Fibroblast of skin of back (primary cell): ENCODE data around the gene HOXA13.

Experiments used
- DNase-seq: peaks from one replicate; pipeline ENCODE4 v3.0.0-alpha.2; 2013

Gene HOXA13

DNA sequence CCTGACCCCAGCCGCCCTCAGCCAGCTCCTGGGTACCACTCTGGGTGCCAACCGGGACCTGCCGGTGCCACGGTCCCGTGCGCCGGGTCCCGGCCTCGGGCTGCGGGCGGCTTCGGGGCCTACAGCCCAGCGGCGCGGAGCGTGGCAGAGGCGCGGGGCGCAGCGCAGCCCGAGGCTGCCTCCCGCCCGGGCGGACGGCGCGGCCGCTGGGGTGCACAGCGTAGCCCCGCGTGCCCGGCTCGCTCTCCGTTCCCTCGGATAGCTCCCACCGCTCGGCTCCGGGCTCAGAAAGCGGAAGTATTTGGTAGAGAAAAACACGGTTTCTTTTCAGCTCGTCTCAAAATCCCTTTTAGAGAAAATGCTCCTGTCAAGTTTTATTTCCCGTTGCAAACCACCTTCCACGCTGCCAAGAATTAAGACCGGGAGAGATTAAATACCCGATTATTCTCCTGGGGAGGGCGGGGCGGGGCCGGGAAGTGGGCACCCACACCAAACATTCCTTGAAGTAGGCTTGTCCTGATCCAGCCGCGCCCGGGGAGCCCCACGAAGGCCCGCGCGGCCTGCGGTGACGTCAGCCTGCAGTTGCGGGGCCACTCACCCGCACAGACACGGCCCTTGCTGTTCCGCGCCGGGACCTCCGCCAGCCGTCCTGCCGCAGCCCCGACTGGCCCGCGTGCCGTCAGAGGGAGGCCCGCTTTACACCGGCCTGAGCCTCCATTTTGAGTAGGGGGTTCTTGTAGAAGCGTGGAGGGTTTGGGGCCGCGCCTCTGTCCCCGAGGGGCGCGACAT is 7.2 kb downstream of the HOXA13 start:
- no peak for DNase-seq

DNA sequence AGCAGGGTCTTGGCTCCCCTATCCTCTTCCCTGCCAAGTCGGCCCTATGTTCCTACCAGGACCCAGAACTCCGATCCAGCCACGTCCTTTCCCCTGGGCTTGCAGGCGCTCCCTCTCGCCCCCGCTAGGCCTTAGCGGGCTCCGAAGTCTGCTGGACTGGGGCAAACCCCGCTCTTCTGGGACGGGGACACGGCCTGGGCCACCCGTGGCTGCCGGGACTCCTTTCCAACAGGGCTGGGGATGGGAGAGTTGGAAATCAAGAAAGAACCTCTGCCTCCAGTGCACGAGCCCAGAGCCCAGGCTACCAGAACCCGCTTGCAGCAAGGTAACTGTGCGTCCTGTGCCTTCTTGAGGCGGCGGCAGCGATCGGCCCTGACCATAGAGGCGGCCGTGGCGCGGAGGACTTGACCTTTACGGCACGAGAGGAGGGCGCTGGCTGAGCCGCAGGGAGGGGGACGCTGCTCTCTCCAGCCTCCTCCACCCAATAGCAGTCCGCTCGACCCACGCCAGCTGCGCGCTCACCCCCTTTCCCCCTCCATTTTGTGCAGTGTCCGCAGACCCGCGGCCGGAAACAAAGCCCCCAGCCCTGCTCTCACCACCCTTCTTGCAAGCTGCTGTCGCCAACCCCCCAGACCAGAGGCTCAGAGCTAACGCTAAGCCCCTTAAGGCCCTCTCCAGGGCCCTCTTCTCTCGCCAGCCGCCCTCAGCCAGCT is 7.9 kb downstream of the HOXA13 start:
- no peak for DNase-seq

- DNase-seq = no peak
Measured at GRCh38 chr7:27191161-27191731, 8.6 kb downstream of the HOXA13 start.

- no peak for DNase-seq
Measured at GRCh38 chr7:27189997-27190748, 9.7 kb downstream of the HOXA13 start.

- no peak for DNase-seq
Measured at GRCh38 chr7:27189295-27189996, 10.4 kb downstream of the HOXA13 start.

- no peak for DNase-seq
Measured at GRCh38 chr7:27188386-27189294, 11.3 kb downstream of the HOXA13 start.

- no peak for DNase-seq
Measured at GRCh38 chr7:27187475-27188385, 12.2 kb downstream of the HOXA13 start.

DNA sequence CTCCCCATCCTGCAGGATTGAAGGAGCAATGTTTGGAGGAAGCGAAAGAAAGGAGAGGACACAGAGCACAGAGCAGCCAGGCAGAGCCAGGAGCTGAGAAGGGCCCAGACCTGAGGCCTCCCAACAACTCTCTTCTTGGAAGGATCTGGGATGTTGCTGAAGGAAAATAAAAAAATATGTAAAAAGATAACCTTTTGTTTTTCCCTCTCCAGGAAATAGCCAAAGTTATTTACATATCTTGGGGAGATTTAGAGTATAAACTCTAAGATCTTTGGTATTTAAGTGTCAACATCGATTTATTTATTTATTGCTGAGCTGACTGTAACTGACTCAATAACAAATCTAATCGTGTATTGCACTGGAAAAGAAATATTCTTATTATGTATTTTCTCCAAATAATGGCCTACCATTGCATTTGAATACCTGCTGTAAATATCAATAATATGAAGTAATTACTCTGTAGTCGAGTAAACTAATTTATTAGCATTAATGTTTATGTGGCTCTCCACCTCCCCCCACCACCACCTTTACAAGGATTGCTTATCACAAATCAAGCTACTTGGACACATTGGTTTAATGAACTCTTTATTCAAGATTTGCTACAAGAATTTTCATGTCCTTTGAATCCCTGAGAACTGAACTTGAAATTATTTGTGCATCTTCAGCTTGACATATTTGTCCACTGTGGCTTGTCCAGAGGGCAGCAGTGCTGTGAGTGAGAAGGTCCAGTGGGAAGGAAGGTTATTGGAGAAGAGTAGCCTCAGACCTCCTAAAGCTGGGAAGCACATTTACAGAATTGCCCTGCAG is 13.0 kb downstream of the HOXA13 start:
- no peak for DNase-seq

GRCh38 chr7:27185854-27186667 is 13.8 kb downstream of the HOXA13 start:
- no peak for DNase-seq

DNA sequence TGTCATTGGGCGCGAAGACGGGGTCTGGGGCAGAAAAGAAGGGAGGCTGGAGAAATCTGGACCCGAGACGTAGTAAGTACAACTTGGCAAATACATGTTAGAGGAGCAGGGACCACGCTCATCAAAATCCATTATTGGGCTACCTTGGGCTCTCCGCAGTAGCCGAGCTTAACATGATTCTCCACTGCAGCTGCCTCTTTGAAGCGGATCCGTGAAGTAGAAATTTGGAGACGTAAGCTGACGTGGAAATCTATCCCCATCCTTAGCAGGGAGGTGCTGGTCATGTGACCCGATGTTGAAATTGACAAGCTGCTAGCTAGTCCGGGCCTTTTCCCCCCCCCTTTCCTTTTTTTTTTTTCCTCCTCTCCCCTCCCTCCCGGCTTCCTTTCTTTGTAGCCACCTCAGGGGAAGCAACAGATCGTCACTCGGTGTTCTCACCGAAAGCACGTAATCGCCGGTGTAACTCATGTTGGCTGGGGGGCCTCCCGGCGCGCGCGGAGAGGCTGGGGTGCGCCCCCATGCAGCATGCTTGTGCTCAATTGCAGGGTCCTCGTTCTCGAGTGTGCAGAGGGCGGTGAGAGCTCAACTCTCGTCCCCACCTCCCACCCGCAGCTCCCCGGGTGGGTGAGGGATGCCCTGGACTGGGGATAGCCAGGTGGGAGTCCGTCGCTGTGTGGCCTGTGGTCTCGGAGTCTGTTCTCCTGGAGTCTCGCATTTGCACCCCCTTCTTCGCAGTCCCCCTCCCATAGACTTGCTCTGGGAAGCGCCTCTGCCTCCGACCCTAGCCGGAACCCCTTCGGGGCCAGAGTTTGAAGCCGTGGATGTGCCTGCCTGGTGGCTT is 14.7 kb downstream of the HOXA13 start, which contains the start of gene HOXA11:
TSS of gene HOXA11 (minus strand) at position 220 of the 841 bp plus-strand sequence. CDS start at position 132, 88 bp downstream.
- DNase-seq = no peak

DNA sequence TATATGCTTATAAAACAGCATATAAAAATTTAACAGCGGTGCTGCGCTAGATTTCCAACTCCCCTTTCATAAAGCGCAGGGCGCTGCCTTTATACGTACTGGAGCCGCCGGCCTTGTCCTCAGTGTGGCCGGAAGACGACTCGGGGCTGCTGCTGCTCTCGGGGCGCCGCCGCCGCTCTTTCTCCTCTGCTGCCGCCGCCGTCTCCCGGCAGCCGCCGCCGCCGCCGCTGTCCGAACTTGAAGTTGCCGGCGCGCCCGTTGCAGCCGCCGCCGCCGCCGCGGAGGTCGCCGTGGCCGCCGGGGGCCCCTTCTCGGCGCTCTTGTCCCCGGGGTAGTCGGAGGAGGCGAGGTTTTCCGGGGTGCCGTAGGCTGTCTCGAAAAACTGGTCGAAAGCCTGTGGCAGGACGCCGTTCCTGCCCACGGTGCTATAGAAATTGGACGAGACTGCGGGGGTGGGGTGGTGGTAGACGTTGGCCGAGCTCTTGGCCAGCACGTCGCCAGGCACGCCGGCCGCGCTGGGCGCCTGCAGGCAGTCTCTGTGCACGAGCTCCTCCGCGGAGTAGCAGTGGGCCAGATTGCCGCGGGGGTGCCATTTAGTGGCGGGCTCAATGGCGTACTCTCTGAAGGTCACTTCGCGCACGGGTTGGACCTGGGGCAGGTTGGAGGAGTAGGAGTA is 15.4 kb downstream of the HOXA13 start:
- peak; percentile 42 for DNase-seq

DNA sequence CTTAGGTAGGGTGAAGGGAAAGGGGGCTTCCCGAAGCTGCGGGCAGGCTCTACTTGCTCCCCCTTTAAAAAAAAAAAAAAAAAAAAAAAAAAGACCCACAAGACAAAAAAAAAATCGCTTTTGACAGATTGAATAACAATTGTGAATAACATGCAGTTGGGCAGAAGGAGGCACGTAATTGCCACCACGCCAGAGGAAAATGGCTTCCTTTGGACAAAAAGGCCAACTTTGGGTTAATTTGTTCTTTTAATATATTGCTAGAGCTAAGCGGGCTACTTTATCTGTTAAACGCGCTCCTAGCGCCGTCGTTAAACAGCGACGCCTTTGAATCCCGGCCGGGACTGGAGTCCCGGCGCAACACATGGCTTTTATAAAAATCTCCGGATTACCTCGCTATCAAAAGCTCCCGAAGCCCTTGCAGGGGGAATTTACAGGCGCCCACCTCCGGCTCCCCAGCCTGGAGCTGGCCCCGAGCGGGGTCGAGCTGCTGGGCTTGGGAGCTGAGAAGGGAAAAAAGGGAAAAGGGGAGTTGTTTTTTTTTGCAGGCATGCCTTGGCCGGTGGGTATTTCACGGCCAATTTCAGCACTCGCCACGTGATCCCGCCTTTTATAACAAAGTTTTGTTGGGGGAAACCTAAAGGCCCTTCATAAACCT is 16.1 kb downstream of the HOXA13 start:
- DNase-seq = no peak

- no peak for DNase-seq
Measured at GRCh38 chr7:27182861-27183681, 16.8 kb downstream of the HOXA13 start.

- DNase-seq = no peak
Measured at GRCh38 chr7:27182285-27182841, 17.5 kb downstream of the HOXA13 start.

DNA sequence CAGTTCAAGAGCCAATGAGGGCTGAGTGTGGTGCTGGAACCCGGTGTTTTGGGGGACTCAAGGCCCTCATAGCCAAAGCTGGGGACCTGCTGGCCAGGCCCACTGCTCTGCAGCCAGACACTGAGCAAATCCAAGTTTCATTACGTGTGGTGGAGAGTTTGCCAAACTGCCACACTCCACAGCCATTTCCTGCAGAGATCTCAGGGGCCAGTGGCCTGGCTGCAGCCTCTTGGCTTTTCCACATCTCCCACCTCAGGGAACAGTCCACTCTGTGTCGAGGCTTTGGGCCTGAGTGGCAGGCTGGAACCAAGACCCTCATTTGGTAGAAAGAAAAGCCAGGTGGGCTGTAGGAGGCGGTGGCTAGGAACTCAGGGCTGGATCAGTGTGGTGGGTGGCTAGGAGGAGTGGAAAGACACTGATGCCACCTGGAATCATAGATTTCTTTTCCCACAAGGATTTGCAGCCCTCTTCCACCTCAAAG is 18.1 kb downstream of the HOXA13 start:
- no peak for DNase-seq
